Measurements from ENCODE around the gene PANK1.

PANK1 gene

GRCh38 chr10:89643812-89644690 is 991 bp downstream of the PANK1 start:
- H3K4me1 ChIP-seq (ENCODE audit: low read depth, poor library complexity, severe bottlenecking), result peaks cover 16% of the 10 kb centered on the region
- H3K4me3 ChIP-seq (IDR thresholded peaks at IDR 0.05; ENCODE audit: insufficient read depth, low read depth, low read length), result no peak overlapping the region
- H3K4me2 ChIP-seq, result peak overlapping the region; percentile 64
- peak overlapping the region; percentile 63 for H3K9ac ChIP-seq
- H3K79me2 ChIP-seq (ENCODE audit: insufficient read depth, low read depth), result no peaks in the 10 kb centered on the region
- H3K27ac ChIP-seq, result peak overlapping the region; percentile 55
- no peak for TF ChIP-seq CTCF (conservative IDR thresholded peaks at IDR 0.05; ENCODE audit: low read depth, low read length)
- H2AFZ ChIP-seq (ENCODE audit: low read depth), result peak overlapping the region; percentile 96
- H4K20me1 ChIP-seq (ENCODE audit: insufficient read depth), result no peaks in the 10 kb centered on the region
- H3K27me3 ChIP-seq (ENCODE audit: insufficient read depth, low read depth), result no peaks in the 10 kb centered on the region
- no peaks in the 10 kb centered on the region for H3K36me3 ChIP-seq (ENCODE audit: insufficient read depth)

GRCh38 chr10:89643431-89643811 is 1.6 kb downstream of the PANK1 start:
- TF ChIP-seq CTCF (conservative IDR thresholded peaks at IDR 0.05; ENCODE audit: low read depth, low read length), result no peak
- Histone ChIP-seq H3K4me1 (ENCODE audit: low read depth, poor library complexity, severe bottlenecking) (peaks cover 16% of the 10 kb centered on the region), H4K20me1 (ENCODE audit: insufficient read depth) (no peaks in the 10 kb centered on the region), H3K9ac (no peak overlapping the region), H3K36me3 (ENCODE audit: insufficient read depth) (no peaks in the 10 kb centered on the region), H3K4me2 (peak overlapping the region; percentile 64), H3K27me3 (ENCODE audit: insufficient read depth, low read depth) (no peaks in the 10 kb centered on the region), H2AFZ (ENCODE audit: low read depth) (peak overlapping the region; percentile 96), H3K4me3 (IDR thresholded peaks at IDR 0.05; ENCODE audit: insufficient read depth, low read depth, low read length) (no peak overlapping the region), H3K27ac (no peak overlapping the region), H3K79me2 (ENCODE audit: insufficient read depth, low read depth) (no peaks in the 10 kb centered on the region)

GRCh38 chr10:89642193-89642592 is 2.8 kb downstream of the PANK1 start:
- no peaks in the 10 kb centered on the region for H3K27me3 ChIP-seq (ENCODE audit: insufficient read depth, low read depth)
- no peaks in the 10 kb centered on the region for H3K79me2 ChIP-seq (ENCODE audit: insufficient read depth, low read depth)
- peaks cover 16% of the 10 kb centered on the region for H3K4me1 ChIP-seq (ENCODE audit: low read depth, poor library complexity, severe bottlenecking)
- no peaks in the 10 kb centered on the region for H3K36me3 ChIP-seq (ENCODE audit: insufficient read depth)
- H3K27ac ChIP-seq, result no peak overlapping the region
- no peak overlapping the region for H3K4me3 ChIP-seq (IDR thresholded peaks at IDR 0.05; ENCODE audit: insufficient read depth, low read depth, low read length)
- no peak overlapping the region for H3K4me2 ChIP-seq
- no peak overlapping the region for H2AFZ ChIP-seq (ENCODE audit: low read depth)
- TF ChIP-seq CTCF (conservative IDR thresholded peaks at IDR 0.05; ENCODE audit: low read depth, low read length), result no peak
- H3K9ac ChIP-seq, result no peak overlapping the region
- no peaks in the 10 kb centered on the region for H4K20me1 ChIP-seq (ENCODE audit: insufficient read depth)

- no peak for TF ChIP-seq CTCF (conservative IDR thresholded peaks at IDR 0.05; ENCODE audit: low read depth, low read length)
- Histone ChIP-seq H3K27ac (no peak overlapping the region), H2AFZ (ENCODE audit: low read depth) (no peak overlapping the region), H3K36me3 (ENCODE audit: insufficient read depth) (no peaks in the 10 kb centered on the region), H3K27me3 (ENCODE audit: insufficient read depth, low read depth) (no peaks in the 10 kb centered on the region), H4K20me1 (ENCODE audit: insufficient read depth) (no peaks in the 10 kb centered on the region), H3K9ac (no peak overlapping the region), H3K4me2 (no peak overlapping the region), H3K4me3 (IDR thresholded peaks at IDR 0.05; ENCODE audit: insufficient read depth, low read depth, low read length) (no peak overlapping the region), H3K4me1 (ENCODE audit: low read depth, poor library complexity, severe bottlenecking) (peaks cover 7% of the 10 kb centered on the region), H3K79me2 (ENCODE audit: insufficient read depth, low read depth) (no peaks in the 10 kb centered on the region)
Measured at GRCh38 chr10:89640241-89640640, 4.8 kb downstream of the PANK1 start.

All from KMS-11 (cell line).